DMS114 treated with DMSO at 0.1 percent for 48 hours (cell line): ENCODE data around the gene ITGB7.

Experiments
- DNase-seq: peaks from one replicate; lab custom pipeline; 2025; ENCODE audit not compliant: unreplicated experiment; lab: John Stamatoyannopoulos, UW

Gene ITGB7

DNA sequence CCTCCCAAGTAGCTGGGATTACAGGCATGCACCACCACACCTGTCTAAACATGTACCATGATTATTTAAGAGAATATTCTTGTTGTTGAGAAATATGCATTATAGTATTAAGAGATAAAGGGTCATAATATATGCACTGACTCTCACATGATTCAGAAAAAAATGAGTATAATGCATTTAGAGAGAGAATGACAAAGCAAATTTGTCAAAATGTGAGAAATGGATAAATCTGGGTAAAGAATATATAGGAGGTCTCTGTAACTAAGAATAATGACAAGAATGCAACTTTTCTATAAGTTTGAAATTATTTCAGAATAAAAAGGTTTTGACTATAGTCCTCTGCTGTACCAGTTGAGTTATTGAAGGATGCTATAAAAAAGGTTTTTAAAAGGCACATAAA lies 54.7 kb downstream of the ITGB7 start:
- DNase-seq, result no peak

DNA sequence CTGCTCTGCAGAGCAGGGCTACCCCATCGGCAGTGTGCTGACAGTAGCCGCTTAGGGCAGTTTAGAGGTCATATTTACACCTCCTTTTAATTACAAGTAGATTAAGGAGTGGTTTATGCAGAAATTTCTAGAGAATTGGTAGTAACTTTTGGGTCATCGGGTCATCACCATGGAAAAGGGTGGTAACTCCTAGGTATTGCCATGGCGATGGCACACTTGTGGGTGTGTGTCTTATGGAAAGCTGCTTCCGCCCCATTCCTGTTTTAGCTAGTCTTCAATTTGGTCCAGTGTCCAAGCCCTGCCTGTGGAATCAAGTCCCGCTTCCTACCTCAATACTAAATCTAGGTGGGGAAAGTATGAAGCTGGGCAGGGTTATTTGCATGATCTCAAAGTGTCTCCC lies 56.0 kb downstream of the ITGB7 start:
- DNase-seq, result no peak

DNA sequence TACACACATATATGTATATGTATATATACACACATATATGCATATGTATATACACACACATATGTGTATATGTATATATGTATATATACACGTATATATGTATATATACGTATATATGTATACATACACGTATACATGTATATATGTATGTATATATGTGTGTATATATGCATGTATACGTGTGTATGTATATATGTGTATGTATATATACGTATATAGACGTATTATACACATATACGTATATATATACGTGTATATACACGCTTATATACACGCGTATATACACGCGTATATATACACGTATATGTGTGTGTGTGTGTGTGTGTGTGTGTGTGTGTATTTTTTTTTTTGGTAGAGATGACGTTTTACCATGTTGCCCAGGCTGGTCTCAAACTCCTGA lies 59.4 kb downstream of the ITGB7 start:
- no peak for DNase-seq

DNA sequence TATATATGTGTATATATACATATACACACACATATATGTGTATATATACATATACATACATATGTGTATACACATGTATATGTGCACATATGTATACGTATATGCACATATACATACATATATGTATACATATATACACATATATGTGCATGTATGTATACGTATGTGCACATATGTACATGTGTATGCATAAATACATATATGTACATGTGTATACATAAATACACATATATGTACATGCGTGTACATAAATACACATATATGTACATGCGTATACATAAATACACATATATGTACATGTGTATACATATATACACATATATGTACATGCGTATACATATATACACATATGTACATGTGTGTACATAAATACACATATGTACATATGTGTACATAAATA lies 59.9 kb downstream of the ITGB7 start:
- no peak for DNase-seq

DNA sequence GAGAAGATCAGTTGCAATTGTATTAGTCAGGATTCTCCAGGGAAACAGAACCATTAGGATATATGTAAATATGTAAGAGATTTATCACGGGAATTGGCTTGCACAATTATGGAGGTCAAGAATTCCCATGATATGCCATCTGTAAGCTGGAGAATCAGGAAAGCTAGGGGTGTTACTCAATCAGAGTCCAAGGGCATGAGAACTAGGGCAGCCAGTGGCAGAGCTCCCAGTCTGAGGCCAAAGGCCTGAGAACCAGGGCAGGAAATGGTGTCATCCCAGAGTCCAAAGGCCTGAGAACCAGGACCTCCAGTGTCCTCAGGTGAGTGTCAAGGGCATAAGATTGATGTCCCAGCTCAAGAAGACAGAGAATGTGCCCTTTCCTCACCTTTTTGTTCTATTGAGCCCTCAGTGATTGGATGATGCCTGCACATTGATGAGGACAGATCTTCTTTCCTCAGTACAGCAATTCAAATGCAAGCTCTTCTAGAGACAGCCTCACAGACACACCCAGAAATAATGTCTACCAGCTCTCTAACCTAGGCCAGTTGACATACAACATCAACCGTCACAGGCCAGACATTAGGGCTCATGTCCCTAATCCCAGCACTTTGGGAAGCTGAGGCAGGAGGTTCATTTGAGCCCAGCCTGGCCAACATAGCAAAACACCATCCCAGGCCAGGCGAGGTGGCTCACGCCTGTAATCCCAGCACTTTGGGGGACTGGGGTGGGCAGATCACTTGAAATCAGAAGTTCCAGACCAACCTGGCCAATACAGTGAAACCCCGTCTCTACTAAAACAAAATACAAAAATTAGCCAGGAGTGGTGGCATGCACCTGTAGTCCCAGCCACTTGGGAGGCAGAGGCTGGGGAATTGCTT lies 61.4 kb downstream of the ITGB7 start:
- DNase-seq, result no peak

DNA sequence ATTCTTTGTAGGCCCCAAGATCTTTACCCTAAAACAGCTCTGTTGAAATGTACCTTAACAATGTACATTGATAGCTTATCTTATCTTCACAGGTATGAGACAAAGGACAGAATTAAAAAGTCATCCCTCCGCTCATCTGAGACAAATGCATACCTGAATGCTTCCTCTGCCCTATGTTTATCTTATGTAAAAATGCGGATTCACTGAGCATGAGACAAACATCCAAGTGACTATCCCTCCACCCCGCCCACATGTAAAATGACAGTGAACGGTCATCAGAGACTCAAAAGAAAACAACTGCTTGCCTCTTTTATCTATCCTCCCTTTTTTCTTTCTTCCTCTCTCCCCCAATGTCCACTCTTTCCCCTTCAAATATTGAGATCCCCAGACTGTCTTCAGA lies 63.7 kb downstream of the ITGB7 start:
- no peak for DNase-seq
